ENCODE data around the gene PDIA5. TPM values are rescaled to one million over a fixed set of nuclear protein-coding genes. Genes with fewer than 3 reads are reported as not detected.

Gene PDIA5
- total RNA-seq, 2 experiments from 2014 or later, result 2.2 to 3.0 TPM

GRCh38 chr3:123064914-123065313 lies 1.9 kb upstream of the PDIA5 start:
- no peak overlapping the region for H3K27ac ChIP-seq (ENCODE audit: low read depth in 1 of 2, low read length in 2 of 2)
- POLR2A ChIA-PET, result no interaction called here
- H3K36me3 ChIP-seq (ENCODE audit: insufficient read depth, low read length), result no peaks in the 10 kb centered on the region
- Mint-ChIP-seq H3K27me3 (no peaks in the 10 kb centered on the region), H3K9me3 (no peaks in the 10 kb centered on the region), H3K4me3 (peak overlapping the region; percentile 71), H3K36me3 (ENCODE audit: low read depth) (no peaks in the 10 kb centered on the region), H3K27ac (no peak overlapping the region), H3K4me1 (ENCODE audit: low read depth) (peaks cover 23% of the 10 kb centered on the region)
- intact Hi-C loops (cut with DNase I, micrococcal nuclease), result no loop called here
- no peaks in the 10 kb centered on the region for H3K27me3 ChIP-seq (ENCODE audit: control insufficient read depth in 1 of 2, insufficient read depth in 2 of 2, low read length in 2 of 2)
- H3K4me1 ChIP-seq (ENCODE audit: insufficient read depth, low read length), result peaks cover 24% of the 10 kb centered on the region
- DNase-seq (no peak), ATAC-seq (ENCODE audit: poor library complexity) (no peak)
- CTCF ChIA-PET, result interaction anchor here (0.6 kb wide), 1 partner anchor 38 kb away, joined by 4 read pairs; the partner anchor contains the start of gene SEMA5B
- H3K4me3 ChIP-seq (ENCODE audit: low read length), result no peak overlapping the region
- no peaks in the 10 kb centered on the region for H3K9me3 ChIP-seq (ENCODE audit: control insufficient read depth in 1 of 2, insufficient read depth in 1 of 2, low read length in 2 of 2)
- TF ChIP-seq CTCF (IDR thresholded peaks at IDR 0.05), result no peak

GRCh38 chr3:123066599-123066895 lies 278 bp upstream of the PDIA5 start:
- Histone ChIP-seq H3K4me1 (ENCODE audit: insufficient read depth, low read length) (peaks cover 24% of the 10 kb centered on the region), H3K9me3 (ENCODE audit: control insufficient read depth in 1 of 2, insufficient read depth in 1 of 2, low read length in 2 of 2) (no peaks in the 10 kb centered on the region), H3K27me3 (ENCODE audit: control insufficient read depth in 1 of 2, insufficient read depth in 2 of 2, low read length in 2 of 2) (no peaks in the 10 kb centered on the region), H3K36me3 (ENCODE audit: insufficient read depth, low read length) (no peaks in the 10 kb centered on the region), H3K27ac (ENCODE audit: low read depth in 1 of 2, low read length in 2 of 2) (no peak overlapping the region), H3K4me3 (ENCODE audit: low read length) (peak overlapping the region; percentile 69)
- intact Hi-C loops (cut with DNase I, micrococcal nuclease), result no loop called here
- Mint-ChIP-seq H3K4me1 (ENCODE audit: low read depth) (peaks cover 23% of the 10 kb centered on the region), H3K27ac (no peak overlapping the region), H3K9me3 (no peaks in the 10 kb centered on the region), H3K4me3 (peak overlapping the region; percentile 84), H3K36me3 (ENCODE audit: low read depth) (no peaks in the 10 kb centered on the region), H3K27me3 (no peaks in the 10 kb centered on the region)
- ChIA-PET CTCF (no interaction called here), POLR2A (interaction anchor here (1.1 to 1.2 kb wide), 2 partner anchors 9 to 14 kb away, joined by 3 to 4 read pairs; no protein-coding TSS in a partner anchor)
- DNase-seq (no peak), ATAC-seq (ENCODE audit: poor library complexity) (no peak)
- no peak for TF ChIP-seq CTCF (IDR thresholded peaks at IDR 0.05)

GRCh38 chr3:123067689-123068600 lies 1.1 kb downstream of the PDIA5 start:
- intact Hi-C loops (cut with DNase I, micrococcal nuclease), result no loop called here
- no peaks in the 10 kb centered on the region for H3K9me3 Mint-ChIP-seq
- Histone ChIP-seq H3K27me3 (ENCODE audit: control insufficient read depth in 1 of 2, insufficient read depth in 2 of 2, low read length in 2 of 2) (no peaks in the 10 kb centered on the region), H3K4me1 (ENCODE audit: insufficient read depth, low read length) (peaks cover 24% of the 10 kb centered on the region), H3K4me3 (ENCODE audit: low read length) (peak overlapping the region; percentile 69), H3K36me3 (ENCODE audit: insufficient read depth, low read length) (no peaks in the 10 kb centered on the region), H3K27ac (ENCODE audit: low read depth in 1 of 2, low read length in 2 of 2) (no peak overlapping the region), H3K9me3 (ENCODE audit: control insufficient read depth in 1 of 2, insufficient read depth in 1 of 2, low read length in 2 of 2) (no peaks in the 10 kb centered on the region)
- ATAC-seq (ENCODE audit: poor library complexity), result no peak
- peaks cover 23% of the 10 kb centered on the region for H3K4me1 Mint-ChIP-seq (ENCODE audit: low read depth)
- no peaks in the 10 kb centered on the region for H3K36me3 Mint-ChIP-seq (ENCODE audit: low read depth)
- H3K27ac Mint-ChIP-seq, result no peak overlapping the region
- ChIA-PET POLR2A (interaction anchor here (0.5 to 1.2 kb wide), 6 partner anchors 10 to 1384 kb away, joined by 3 to 5 read pairs (median 4); partner anchors contain the start of genes FAM162A and SEC22A), CTCF (no interaction called here)
- no peaks in the 10 kb centered on the region for H3K27me3 Mint-ChIP-seq
- peak overlapping the region; percentile 84 for H3K4me3 Mint-ChIP-seq
- TF ChIP-seq CTCF (IDR thresholded peaks at IDR 0.05), result no peak
- DNase-seq, result peak in 1 of 14 experiments; percentile 14
